ENCODE results near the gene RBM43.

RBM43 gene

DNA sequence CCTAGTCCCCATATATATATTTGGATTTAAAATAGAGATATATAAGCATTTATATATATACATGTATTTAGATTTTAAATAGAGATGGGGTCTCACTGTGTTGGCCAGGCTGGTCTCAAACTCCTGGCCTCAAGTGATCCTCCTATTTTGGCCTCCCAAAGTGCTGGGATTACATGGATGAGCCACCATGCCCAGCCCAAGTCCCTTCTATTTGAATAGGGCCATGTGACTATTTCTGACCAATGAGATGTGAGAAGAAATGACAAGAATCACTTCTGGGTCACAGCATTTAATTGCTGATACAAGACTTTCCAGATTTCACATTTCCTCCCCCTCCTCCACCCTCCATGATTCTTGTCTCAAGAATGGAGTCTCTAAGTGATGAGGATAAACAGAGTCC, 6.4 kb upstream of the RBM43 start:
- Histone ChIP-seq H3K36me3 (ENCODE audit: control insufficient read depth, low read length) (peaks cover 23% of the 10 kb centered on the region), H3K9me3 (ENCODE audit: control insufficient read depth, insufficient read depth, low read length) (no peaks in the 10 kb centered on the region), H3K4me1 (ENCODE audit: control insufficient read depth, low read length) (no peaks in the 10 kb centered on the region), H4K20me1 (ENCODE audit: control insufficient read depth, insufficient read depth, low read depth, low read length) (no peaks in the 10 kb centered on the region), H3K27ac (ENCODE audit: low read depth, low read length) (no peak overlapping the region), H3K79me2 (ENCODE audit: control insufficient read depth, low read length) (no peaks in the 10 kb centered on the region), H3K4me2 (ENCODE audit: low read length) (no peak overlapping the region), H3F3A (ENCODE audit: control insufficient read depth, insufficient read depth) (no peaks in the 10 kb centered on the region), H3K4me3 (ENCODE audit: low read length) (no peak overlapping the region), H3K9me2 (replicated peaks; ENCODE audit: control insufficient read depth, low read length) (no peaks in the 10 kb centered on the region), H3K27me3 (ENCODE audit: control insufficient read depth, low read length) (no peaks in the 10 kb centered on the region)
- TF ChIP-seq, protein P1, sequence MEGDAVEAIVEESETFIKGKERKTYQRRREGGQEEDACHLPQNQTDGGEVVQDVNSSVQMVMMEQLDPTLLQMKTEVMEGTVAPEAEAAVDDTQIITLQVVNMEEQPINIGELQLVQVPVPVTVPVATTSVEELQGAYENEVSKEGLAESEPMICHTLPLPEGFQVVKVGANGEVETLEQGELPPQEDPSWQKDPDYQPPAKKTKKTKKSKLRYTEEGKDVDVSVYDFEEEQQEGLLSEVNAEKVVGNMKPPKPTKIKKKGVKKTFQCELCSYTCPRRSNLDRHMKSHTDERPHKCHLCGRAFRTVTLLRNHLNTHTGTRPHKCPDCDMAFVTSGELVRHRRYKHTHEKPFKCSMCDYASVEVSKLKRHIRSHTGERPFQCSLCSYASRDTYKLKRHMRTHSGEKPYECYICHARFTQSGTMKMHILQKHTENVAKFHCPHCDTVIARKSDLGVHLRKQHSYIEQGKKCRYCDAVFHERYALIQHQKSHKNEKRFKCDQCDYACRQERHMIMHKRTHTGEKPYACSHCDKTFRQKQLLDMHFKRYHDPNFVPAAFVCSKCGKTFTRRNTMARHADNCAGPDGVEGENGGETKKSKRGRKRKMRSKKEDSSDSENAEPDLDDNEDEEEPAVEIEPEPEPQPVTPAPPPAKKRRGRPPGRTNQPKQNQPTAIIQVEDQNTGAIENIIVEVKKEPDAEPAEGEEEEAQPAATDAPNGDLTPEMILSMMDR (IDR thresholded peaks at IDR 0.05; ENCODE audit: low read depth, low read length, poor library complexity, severe bottlenecking) = no peak
- no peak for TF ChIP-seq EZH2phosphoT487 (IDR thresholded peaks at IDR 0.05; ENCODE audit: borderline replicate concordance, low read length)

DNA sequence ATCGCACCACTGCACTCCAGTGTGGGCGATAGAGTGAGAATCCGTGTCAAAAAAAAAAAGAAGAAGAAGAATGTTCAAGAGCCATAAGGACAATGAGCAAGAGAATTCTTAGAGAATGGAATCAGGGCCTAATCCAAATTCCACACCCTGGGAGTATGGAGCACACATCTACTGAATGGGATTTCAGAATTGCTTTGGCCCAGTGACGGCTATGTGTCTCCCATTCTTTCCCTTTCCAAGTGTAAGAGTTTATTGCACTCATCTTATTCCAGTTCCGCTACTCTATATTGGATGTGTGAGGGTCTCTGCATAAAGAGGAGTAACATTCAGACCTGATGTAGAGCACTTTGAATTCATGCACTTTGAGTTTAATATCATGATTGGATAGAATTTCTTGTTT, 5.9 kb upstream of the RBM43 start:
- H3K36me3 ChIP-seq (ENCODE audit: control insufficient read depth, low read length) = peaks cover 21% of the 10 kb centered on the region
- H3K27me3 ChIP-seq (ENCODE audit: control insufficient read depth, low read length) = no peaks in the 10 kb centered on the region
- H4K20me1 ChIP-seq (ENCODE audit: control insufficient read depth, insufficient read depth, low read depth, low read length) = no peaks in the 10 kb centered on the region
- H3K79me2 ChIP-seq (ENCODE audit: control insufficient read depth, low read length) = no peaks in the 10 kb centered on the region
- TF ChIP-seq EZH2phosphoT487 (IDR thresholded peaks at IDR 0.05; ENCODE audit: borderline replicate concordance, low read length) = no peak
- TF ChIP-seq, protein P1 (IDR thresholded peaks at IDR 0.05; ENCODE audit: low read depth, low read length, poor library complexity, severe bottlenecking) = no peak
- H3K27ac ChIP-seq (ENCODE audit: low read depth, low read length) = no peak overlapping the region
- H3K4me3 ChIP-seq (ENCODE audit: low read length) = no peak overlapping the region
- no peaks in the 10 kb centered on the region for H3K9me3 ChIP-seq (ENCODE audit: control insufficient read depth, insufficient read depth, low read length)
- no peaks in the 10 kb centered on the region for H3K9me2 ChIP-seq (replicated peaks; ENCODE audit: control insufficient read depth, low read length)
- H3F3A ChIP-seq (ENCODE audit: control insufficient read depth, insufficient read depth) = no peaks in the 10 kb centered on the region
- H3K4me1 ChIP-seq (ENCODE audit: control insufficient read depth, low read length) = no peaks in the 10 kb centered on the region
- no peak overlapping the region for H3K4me2 ChIP-seq (ENCODE audit: low read length)

DNA sequence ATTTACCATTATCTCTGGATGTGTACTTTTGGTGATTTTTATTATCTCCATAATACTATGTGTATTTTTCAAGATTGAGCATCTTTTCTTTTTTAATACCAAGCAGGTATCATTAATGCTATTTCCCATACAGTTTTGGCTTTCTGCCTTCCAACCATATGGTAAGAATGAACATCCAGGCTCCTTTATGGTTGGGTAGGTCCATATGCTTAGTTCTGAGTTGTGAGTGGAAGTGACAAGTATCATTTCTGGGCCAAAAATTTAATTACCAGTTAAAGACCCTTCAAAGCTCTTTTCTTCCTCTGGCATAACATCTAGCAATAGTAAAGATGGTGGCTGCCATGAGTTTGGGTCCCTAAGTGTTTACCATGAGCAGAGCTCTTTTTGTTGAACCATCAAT, 4.3 kb upstream of the RBM43 start:
- H3K36me3 ChIP-seq (ENCODE audit: control insufficient read depth, low read length) = peaks cover 11% of the 10 kb centered on the region
- H3K4me3 ChIP-seq (ENCODE audit: low read length) = no peak overlapping the region
- H3K79me2 ChIP-seq (ENCODE audit: control insufficient read depth, low read length) = no peaks in the 10 kb centered on the region
- 0 out of 2 replicates have a peak, but pooled peaks cover 4% of the 10 kb centered on the region for H3K27me3 ChIP-seq (ENCODE audit: control insufficient read depth, low read length)
- H3K4me2 ChIP-seq (ENCODE audit: low read length) = no peak overlapping the region
- H3K9me2 ChIP-seq (replicated peaks; ENCODE audit: control insufficient read depth, low read length) = no peaks in the 10 kb centered on the region
- no peaks in the 10 kb centered on the region for H4K20me1 ChIP-seq (ENCODE audit: control insufficient read depth, insufficient read depth, low read depth, low read length)
- H3K4me1 ChIP-seq (ENCODE audit: control insufficient read depth, low read length) = peaks cover 9% of the 10 kb centered on the region
- H3K27ac ChIP-seq (ENCODE audit: low read depth, low read length) = no peak overlapping the region
- no peak for TF ChIP-seq EZH2phosphoT487 (IDR thresholded peaks at IDR 0.05; ENCODE audit: borderline replicate concordance, low read length)
- TF ChIP-seq, protein P1 (IDR thresholded peaks at IDR 0.05; ENCODE audit: low read depth, low read length, poor library complexity, severe bottlenecking) = no peak
- H3F3A ChIP-seq (ENCODE audit: control insufficient read depth, insufficient read depth) = no peaks in the 10 kb centered on the region
- no peaks in the 10 kb centered on the region for H3K9me3 ChIP-seq (ENCODE audit: control insufficient read depth, insufficient read depth, low read length)
